ENCODE results near the gene SERGEF.

DNA sequence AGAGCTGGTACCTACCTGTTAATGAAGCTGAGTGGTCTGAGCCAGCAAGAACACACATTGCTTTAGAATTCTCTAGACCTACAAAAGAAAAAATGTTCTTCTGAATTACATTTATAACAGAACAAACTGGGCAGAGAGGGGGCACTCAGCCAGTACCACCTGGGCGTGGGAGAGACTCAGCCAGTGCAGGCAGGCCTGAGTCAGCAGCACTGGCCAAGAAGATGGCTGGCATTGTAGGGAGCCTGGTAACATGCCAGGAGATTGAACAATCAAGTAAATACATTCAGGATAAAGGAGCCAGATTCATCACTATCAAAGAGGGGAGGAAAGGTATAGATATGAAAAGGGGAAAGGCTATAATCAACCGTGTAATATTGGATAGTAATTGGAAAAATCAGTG is 19.9 kb downstream of the SERGEF start:
- TF ChIP-seq CTCF (IDR thresholded peaks at IDR 0.05) = no peak
- no peak for TF ChIP-seq POLR2A (IDR thresholded peaks at IDR 0.05)
